Karpas-422 (cell line): ENCODE data around the gene RAB4A. TPM values are rescaled to one million over a fixed set of nuclear protein-coding genes. Genes with fewer than 3 reads are reported as not detected.
"Not testable (repeated sequence)": the region's sequence is repeated elsewhere in the genome, so short reads cannot be mapped to it uniquely, and the experiment has no call there.

Experiments
- DNase-seq: peaks from one replicate; pipeline ENCODE4 v3.0.0-alpha.2; 2015
- H2AFZ ChIP-seq: fragments of 200-600 bp; sonication (generic); 2 replicates; pipeline ENCODE4 v1.6.1; 2014; ENCODE audit warnings: antibody characterized with exemption, low read length, mixed read lengths
- H3K27ac ChIP-seq: fragments of 200-600 bp; sonication (generic); 2 replicates; pipeline ENCODE4 v1.5.1; 2014; ENCODE audit warnings: mild to moderate bottlenecking, low read length, moderate library complexity
- H3K27me3 ChIP-seq: fragments of 200-600 bp; sonication (generic); 2 replicates; pipeline ENCODE4 v1.6.1; 2014; ENCODE audit warnings: low read length, mixed read lengths
- H3K36me3 ChIP-seq: fragments of 200-600 bp; sonication (generic); 2 replicates; pipeline ENCODE4 v1.6.1; 2014; ENCODE audit warnings: low read length, mixed read lengths; ENCODE audit not compliant: insufficient read depth
- H3K4me1 ChIP-seq: fragments of 200-600 bp; sonication (generic); 2 replicates; pipeline ENCODE4 v1.6.1; 2014; ENCODE audit warnings: mild to moderate bottlenecking, low read length, mixed read lengths
- H3K4me2 ChIP-seq: fragments of 200-600 bp; sonication (generic); 2 replicates; pipeline ENCODE4 v1.6.1; 2014; ENCODE audit warnings: low read length, low read depth, mild to moderate bottlenecking; ENCODE audit not compliant: poor library complexity, severe bottlenecking
- H3K4me3 ChIP-seq: fragments of 200-600 bp; sonication (generic); 2 replicates; pipeline ENCODE4 v1.5.1; 2014; ENCODE audit warnings: mild to moderate bottlenecking, antibody characterized with exemption, low read length, mixed read lengths
- H3K79me2 ChIP-seq: fragments of 200-600 bp; sonication (generic); 2 replicates; pipeline ENCODE4 v1.6.1; 2014; ENCODE audit warnings: mild to moderate bottlenecking, low read length, mixed read lengths
- H3K9ac ChIP-seq: fragments of 200-600 bp; sonication (generic); 2 replicates; pipeline ENCODE4 v1.6.0; 2014; ENCODE audit warnings: low read length
- H3K9me2 ChIP-seq: fragments of 200-600 bp; sonication (generic), shearing (Covaris generic); replicated peaks from 2 replicates; pipeline ENCODE4 v1.6.0; 2014; ENCODE audit warnings: mild to moderate bottlenecking, low read length, moderate library complexity; ENCODE audit not compliant: insufficient read depth
- H3K9me3 ChIP-seq: fragments of 300-700, 200-600 bp; sonication (generic); 2 replicates; pipeline ENCODE4 v1.6.1; 2014; ENCODE audit warnings: low read length, mixed read lengths
- H4K20me1 ChIP-seq: fragments of 200-600 bp; sonication (generic); 2 replicates; pipeline ENCODE4 v1.6.1; 2014; ENCODE audit warnings: mild to moderate bottlenecking, antibody characterized with exemption, low read length, low read depth; ENCODE audit not compliant: insufficient read depth
- total RNA-seq: library from RNA; depleted of rRNA; stranded (reverse); fragments of >200 nt; shearing (Covaris generic); gene quantifications from 2 replicates; pipeline ENCODE4 v1.2.3, GENCODE V29; 2014; ENCODE audit warnings: low replicate concordance

Gene RAB4A
- total RNA-seq, 1 experiment from 2014 or later = not detected

DNA sequence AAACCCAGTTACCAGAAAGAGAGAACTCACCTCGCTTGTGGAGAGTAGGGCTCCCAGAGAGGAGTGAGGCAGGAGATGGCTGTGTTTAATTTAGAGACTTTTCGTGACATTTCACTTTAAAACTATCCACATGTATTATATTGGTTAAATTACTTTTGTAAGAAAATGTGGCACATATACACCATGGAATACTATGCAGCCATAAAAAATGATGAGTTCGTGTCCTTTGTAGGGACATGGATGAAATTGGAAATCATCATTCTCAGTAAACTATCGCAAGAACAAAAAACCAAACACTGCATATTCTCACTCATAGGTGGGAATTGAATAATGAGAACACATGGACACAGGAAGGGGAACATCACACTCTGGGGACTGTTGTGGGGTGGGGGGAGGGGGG lies 20.8 kb downstream of the RAB4A start:
- DNase-seq, H3K27ac ChIP-seq, H3K9me2 ChIP-seq, H3K4me3 ChIP-seq, H3K4me2 ChIP-seq, H3K79me2 ChIP-seq, H2AFZ ChIP-seq, H3K9ac ChIP-seq, H3K4me1 ChIP-seq, H4K20me1 ChIP-seq, H3K36me3 ChIP-seq, H3K27me3 ChIP-seq, H3K9me3 ChIP-seq: not testable (repeated sequence)

DNA sequence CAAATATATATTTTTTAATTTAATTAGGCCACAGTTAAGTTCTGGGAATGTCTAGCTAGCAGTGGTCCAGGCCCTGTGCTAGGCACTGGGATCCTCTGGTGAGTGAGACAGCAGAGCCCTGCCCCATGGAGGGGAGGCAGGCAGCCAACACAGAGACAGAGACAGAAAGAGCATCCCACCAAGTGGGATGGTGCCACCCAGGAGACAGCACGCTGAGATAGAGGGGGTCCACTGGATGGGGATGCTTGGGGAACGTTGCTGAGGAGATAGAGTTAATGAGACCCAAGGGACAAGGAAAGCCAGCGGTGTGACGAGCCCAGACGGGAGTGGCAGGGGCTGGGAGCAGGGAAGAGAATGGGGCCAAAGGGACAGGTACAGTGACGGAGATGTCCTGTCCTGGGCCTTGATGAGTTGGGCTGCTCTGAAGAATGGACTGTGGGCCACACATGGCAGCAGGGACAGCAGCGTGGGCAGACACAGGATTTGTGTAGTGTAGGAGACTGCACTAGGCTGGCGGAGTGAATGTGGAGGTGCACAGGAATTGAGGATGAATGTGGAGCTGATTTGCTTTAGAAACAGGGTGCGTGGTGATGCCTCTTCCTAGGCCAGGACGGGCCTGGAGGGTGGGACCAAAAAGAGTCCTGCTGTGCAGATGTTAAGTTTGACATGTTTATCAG lies 22.8 kb downstream of the RAB4A start:
- Histone ChIP-seq H3K36me3 (no peaks in the 10 kb centered on the region), H3K79me2 (no peaks in the 10 kb centered on the region), H4K20me1 (no peaks in the 10 kb centered on the region), H2AFZ (no peak overlapping the region), H3K9me2 (no peaks in the 10 kb centered on the region), H3K4me3 (no peak overlapping the region), H3K9ac (no peak overlapping the region), H3K27me3 (no peaks in the 10 kb centered on the region), H3K9me3 (no peaks in the 10 kb centered on the region), H3K4me1 (no peaks in the 10 kb centered on the region), H3K4me2 (no peak overlapping the region), H3K27ac (no peak overlapping the region)
- DNase-seq = no peak

- no peak overlapping the region for H3K4me2 ChIP-seq
- no peak overlapping the region for H3K27ac ChIP-seq
- H3K27me3 ChIP-seq = no peaks in the 10 kb centered on the region
- H3K9ac ChIP-seq = no peak overlapping the region
- H3K9me3 ChIP-seq = no peaks in the 10 kb centered on the region
- no peak overlapping the region for H3K4me3 ChIP-seq
- H3K79me2 ChIP-seq = no peaks in the 10 kb centered on the region
- no peak overlapping the region for H2AFZ ChIP-seq
- no peaks in the 10 kb centered on the region for H4K20me1 ChIP-seq
- H3K36me3 ChIP-seq = no peaks in the 10 kb centered on the region
- no peaks in the 10 kb centered on the region for H3K9me2 ChIP-seq
- no peak for DNase-seq
- H3K4me1 ChIP-seq = no peaks in the 10 kb centered on the region
These were observed 24.8 kb downstream of the RAB4A start for GRCh38 chr1:229295745-229296144.

- Histone ChIP-seq H3K36me3 (no peaks in the 10 kb centered on the region), H3K4me1 (no peaks in the 10 kb centered on the region), H2AFZ (no peak overlapping the region), H3K9me2 (no peaks in the 10 kb centered on the region), H3K4me2 (no peak overlapping the region), H3K9ac (no peak overlapping the region), H3K9me3 (no peaks in the 10 kb centered on the region), H3K79me2 (no peaks in the 10 kb centered on the region), H4K20me1 (no peaks in the 10 kb centered on the region), H3K27me3 (no peaks in the 10 kb centered on the region), H3K4me3 (no peak overlapping the region), H3K27ac (no peak overlapping the region)
- no peak for DNase-seq
These were observed 25.6 kb downstream of the RAB4A start for GRCh38 chr1:229296541-229296941.

- H3K36me3 ChIP-seq = no peaks in the 10 kb centered on the region
- H3K4me1 ChIP-seq = no peaks in the 10 kb centered on the region
- H3K79me2 ChIP-seq = no peaks in the 10 kb centered on the region
- no peak overlapping the region for H2AFZ ChIP-seq
- no peak for DNase-seq
- no peaks in the 10 kb centered on the region for H3K9me2 ChIP-seq
- H3K27me3 ChIP-seq = no peaks in the 10 kb centered on the region
- H3K9ac ChIP-seq = no peak overlapping the region
- H4K20me1 ChIP-seq = no peaks in the 10 kb centered on the region
- no peak overlapping the region for H3K27ac ChIP-seq
- no peak overlapping the region for H3K4me2 ChIP-seq
- no peak overlapping the region for H3K4me3 ChIP-seq
- H3K9me3 ChIP-seq = no peaks in the 10 kb centered on the region
These were observed 26.8 kb downstream of the RAB4A start for GRCh38 chr1:229297746-229298145.

- no peak overlapping the region for H3K27ac ChIP-seq
- H3K9me3 ChIP-seq = no peaks in the 10 kb centered on the region
- H3K79me2 ChIP-seq = no peaks in the 10 kb centered on the region
- no peaks in the 10 kb centered on the region for H3K36me3 ChIP-seq
- no peaks in the 10 kb centered on the region for H3K9me2 ChIP-seq
- H3K4me2 ChIP-seq = no peak overlapping the region
- H3K27me3 ChIP-seq = no peaks in the 10 kb centered on the region
- no peak for DNase-seq
- H3K4me1 ChIP-seq = no peaks in the 10 kb centered on the region
- H2AFZ ChIP-seq = no peak overlapping the region
- no peak overlapping the region for H3K4me3 ChIP-seq
- H3K9ac ChIP-seq = no peak overlapping the region
- H4K20me1 ChIP-seq = no peaks in the 10 kb centered on the region
These were observed 27.5 kb downstream of the RAB4A start for GRCh38 chr1:229298420-229298819.

- no peak for DNase-seq
- Histone ChIP-seq H3K9ac (no peak overlapping the region), H3K27ac (no peak overlapping the region), H3K36me3 (no peaks in the 10 kb centered on the region), H3K4me3 (no peak overlapping the region), H2AFZ (no peak overlapping the region), H3K79me2 (no peaks in the 10 kb centered on the region), H3K4me2 (no peak overlapping the region), H3K27me3 (no peaks in the 10 kb centered on the region), H4K20me1 (no peaks in the 10 kb centered on the region), H3K9me3 (no peaks in the 10 kb centered on the region), H3K4me1 (no peaks in the 10 kb centered on the region), H3K9me2 (no peaks in the 10 kb centered on the region)
These were observed 28.1 kb downstream of the RAB4A start for GRCh38 chr1:229298887-229299503.

DNA sequence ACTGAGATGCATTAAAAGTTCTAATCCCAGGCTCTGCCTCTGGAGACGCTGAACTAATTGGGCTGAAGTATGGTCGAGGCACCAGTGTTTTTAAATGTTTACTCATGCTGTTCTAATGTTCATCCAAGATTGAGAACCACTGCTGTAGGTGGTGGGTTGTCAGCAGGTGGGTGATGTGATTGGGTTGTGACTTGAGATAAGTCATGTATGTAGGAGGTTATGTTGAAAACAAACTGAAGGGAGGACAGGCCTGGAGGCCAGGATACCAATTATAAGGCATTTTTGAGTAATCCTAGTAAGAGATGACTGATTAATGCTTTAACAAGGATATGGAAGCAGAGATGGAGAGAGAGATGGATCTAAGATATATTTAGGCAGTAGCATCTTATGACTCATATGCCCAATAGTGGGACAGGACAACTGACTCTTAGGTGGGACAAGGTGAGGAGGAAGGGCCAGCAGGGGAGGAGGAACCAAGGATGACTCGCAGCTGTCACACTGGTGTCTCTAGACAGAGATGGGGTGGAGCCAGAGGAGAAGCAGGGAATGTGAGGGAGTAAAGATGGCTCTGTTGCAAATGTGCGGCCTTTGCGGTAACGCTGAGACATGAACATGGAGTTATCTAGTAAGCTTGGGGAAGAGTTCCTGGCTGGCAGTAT lies 29.3 kb downstream of the RAB4A start:
- no peak overlapping the region for H2AFZ ChIP-seq
- H3K27me3 ChIP-seq = no peaks in the 10 kb centered on the region
- no peak overlapping the region for H3K4me3 ChIP-seq
- no peaks in the 10 kb centered on the region for H3K36me3 ChIP-seq
- no peaks in the 10 kb centered on the region for H3K9me2 ChIP-seq
- no peak overlapping the region for H3K4me2 ChIP-seq
- no peak overlapping the region for H3K27ac ChIP-seq
- DNase-seq = no peak
- no peaks in the 10 kb centered on the region for H4K20me1 ChIP-seq
- no peak overlapping the region for H3K9ac ChIP-seq
- H3K9me3 ChIP-seq = no peaks in the 10 kb centered on the region
- H3K4me1 ChIP-seq = no peaks in the 10 kb centered on the region
- no peaks in the 10 kb centered on the region for H3K79me2 ChIP-seq
